Duodenal mucosa (tissue), 2 donors: ENCODE results near the gene ARHGAP44.

Source experiments
- H3K27ac ChIP-seq: one replicate; pipeline ENCODE4 v1.7.0; 2013; ENCODE audit warnings: low read depth, low read length
- H3K27me3 ChIP-seq, 2 donors: one replicate each; pipeline ENCODE4 v1.7.0; 2013; ENCODE audit warnings: low read length in 2 of 2, control low read depth in 1 of 2; ENCODE audit not compliant: insufficient read depth in 2 of 2, control insufficient read depth in 1 of 2
- H3K36me3 ChIP-seq, 2 donors: one replicate each; pipeline ENCODE4 v1.7.0; 2013; ENCODE audit warnings: low read length in 2 of 2, control low read depth in 1 of 2; ENCODE audit not compliant: insufficient read depth in 2 of 2, control insufficient read depth in 1 of 2
- H3K4me1 ChIP-seq, 2 donors: one replicate each; pipeline ENCODE4 v1.7.0; 2013; ENCODE audit warnings: low read length in 2 of 2, control low read depth in 1 of 2; ENCODE audit not compliant: insufficient read depth in 2 of 2, control insufficient read depth in 1 of 2
- H3K4me3 ChIP-seq, 2 donors: one replicate each; pipeline ENCODE4 v1.7.0; 2013; ENCODE audit warnings: low read length in 2 of 2, low read depth in 1 of 2
- H3K9ac ChIP-seq, 2 donors: one replicate each; pipeline ENCODE4 v1.7.0; 2013; ENCODE audit warnings: low read length in 2 of 2, low read depth in 1 of 2
- H3K9me3 ChIP-seq, 2 donors: one replicate each; pipeline ENCODE4 v1.7.0; 2013; ENCODE audit warnings: low read length in 2 of 2, control low read depth in 1 of 2; ENCODE audit not compliant: control insufficient read depth in 1 of 2

Gene ARHGAP44

DNA sequence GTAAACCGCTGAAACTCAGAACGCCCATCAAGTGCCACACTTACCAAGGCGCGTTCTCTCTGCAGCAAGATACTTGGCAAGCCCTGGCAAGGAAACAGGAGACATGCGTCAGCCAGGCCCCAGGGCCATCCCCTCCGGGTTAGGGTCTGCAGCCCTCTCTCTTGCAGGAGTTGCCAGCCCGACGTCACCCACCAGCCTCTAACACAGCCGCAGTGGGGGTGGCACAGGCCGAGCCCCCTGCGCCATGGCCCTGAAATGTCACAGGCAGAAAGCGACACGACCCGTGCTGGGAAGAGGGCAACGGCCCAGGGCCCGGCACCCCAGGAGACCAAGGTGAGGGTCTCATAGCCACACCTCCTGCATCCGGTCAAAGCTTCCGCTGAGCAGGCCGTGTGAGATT lies 206.6 kb downstream of the ARHGAP44 start:
- H3K36me3 ChIP-seq: peaks cover 76 to 91% of the 10 kb centered on the region in 2 donors
- no peaks in the 10 kb centered on the region for H3K9me3 ChIP-seq

GRCh38 chr17:12996357-12996756 lies 207.1 kb downstream of the ARHGAP44 start:
- peaks cover 75 to 91% of the 10 kb centered on the region in 2 donors for H3K36me3 ChIP-seq
- no peaks in the 10 kb centered on the region for H3K27me3 ChIP-seq
- no peak overlapping the region for H3K9ac ChIP-seq
- H3K27ac ChIP-seq: no peak overlapping the region
- no peak overlapping the region for H3K4me3 ChIP-seq
- no peaks in the 10 kb centered on the region for H3K9me3 ChIP-seq
- H3K4me1 ChIP-seq: no peaks in the 10 kb centered on the region

More for the DNA sequence above, 206.6 kb downstream of the ARHGAP44 start:
- H3K9ac ChIP-seq: no peak overlapping the region
- H3K27me3 ChIP-seq: no peaks in the 10 kb centered on the region
- H3K4me1 ChIP-seq: no peaks in the 10 kb centered on the region
- H3K4me3 ChIP-seq: no peak overlapping the region
- no peak overlapping the region for H3K27ac ChIP-seq

- Histone ChIP-seq H3K4me3 (no peak overlapping the region), H3K4me1 (no peaks in the 10 kb centered on the region), H3K27me3 (no peaks in the 10 kb centered on the region), H3K9ac (no peak overlapping the region), H3K9me3 (no peaks in the 10 kb centered on the region), H3K27ac (no peak overlapping the region), H3K36me3 (peaks cover 72 to 92% of the 10 kb centered on the region in 2 donors)
These were observed 207.6 kb downstream of the ARHGAP44 start for GRCh38 chr17:12996941-12997340.

DNA sequence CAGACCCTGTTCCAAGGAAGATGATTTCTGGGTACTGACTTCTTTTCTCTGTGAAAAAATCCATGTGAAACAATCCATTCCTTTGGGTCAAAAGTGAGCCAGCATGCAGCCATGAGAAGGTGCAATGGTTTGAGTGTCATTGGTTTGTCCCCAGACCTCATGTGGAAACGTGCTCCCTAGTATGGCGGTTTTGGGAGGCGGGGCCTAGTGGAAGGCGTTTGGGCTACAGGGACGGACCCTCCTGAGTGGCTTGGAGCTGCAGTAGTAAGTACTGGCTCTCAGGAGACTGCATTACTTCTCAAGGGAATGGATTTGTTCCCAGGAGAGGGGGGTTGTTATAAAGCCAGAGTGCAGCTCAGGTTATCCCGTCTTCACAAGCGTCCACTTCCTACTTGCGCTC lies 209.2 kb downstream of the ARHGAP44 start:
- no peak overlapping the region for H3K4me3 ChIP-seq
- no peak overlapping the region for H3K9ac ChIP-seq
- H3K9me3 ChIP-seq: no peaks in the 10 kb centered on the region
- H3K27ac ChIP-seq: no peak overlapping the region
- H3K36me3 ChIP-seq: peaks cover 70 to 92% of the 10 kb centered on the region in 2 donors
- no peaks in the 10 kb centered on the region for H3K4me1 ChIP-seq
- H3K27me3 ChIP-seq: no peaks in the 10 kb centered on the region

DNA sequence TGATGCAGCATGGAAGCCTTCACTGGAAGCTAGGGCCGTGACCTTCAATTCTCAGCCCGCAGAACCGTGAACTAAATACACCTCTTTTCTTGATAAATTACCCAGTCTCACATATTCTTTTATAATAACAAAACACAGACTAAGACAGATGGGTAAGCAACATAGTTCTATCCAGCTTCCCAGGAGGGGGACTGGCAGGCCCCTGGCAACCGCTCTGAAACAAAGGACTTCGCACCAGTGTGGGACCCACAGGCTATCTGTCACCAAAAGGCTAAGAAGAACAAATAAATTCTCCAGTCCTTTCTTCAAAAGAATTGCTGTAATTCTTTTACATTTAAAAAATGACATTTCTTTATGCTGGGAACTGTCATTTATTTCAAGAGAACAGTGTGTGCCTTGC lies 209.6 kb downstream of the ARHGAP44 start:
- Histone ChIP-seq H3K36me3 (peaks cover 66 to 92% of the 10 kb centered on the region in 2 donors), H3K27ac (no peak overlapping the region), H3K9me3 (no peaks in the 10 kb centered on the region), H3K4me1 (no peaks in the 10 kb centered on the region), H3K27me3 (no peaks in the 10 kb centered on the region), H3K9ac (no peak overlapping the region), H3K4me3 (no peak overlapping the region)

DNA sequence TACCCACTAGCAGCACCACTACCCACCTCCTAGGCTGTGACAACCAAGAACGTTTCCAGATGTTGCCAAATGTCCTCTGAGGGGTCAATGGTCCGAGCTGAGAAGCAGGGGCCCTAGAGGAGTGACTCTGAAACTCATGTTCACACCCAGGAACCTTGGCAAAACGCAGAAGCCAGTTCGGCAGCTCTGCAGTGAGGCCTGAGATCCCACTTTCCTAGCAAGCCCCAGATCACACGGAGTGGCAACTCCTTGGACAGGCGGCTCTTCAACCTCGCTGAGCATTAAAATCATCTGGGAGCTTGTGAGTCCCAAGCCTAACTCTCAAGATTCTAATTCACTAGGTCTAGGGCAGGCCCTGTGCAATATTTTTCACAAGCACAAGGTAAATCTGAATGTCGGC lies 211.3 kb downstream of the ARHGAP44 start:
- Histone ChIP-seq H3K4me3 (no peak overlapping the region), H3K36me3 (peaks cover 64 to 89% of the 10 kb centered on the region in 2 donors), H3K27me3 (no peaks in the 10 kb centered on the region), H3K9ac (no peak overlapping the region), H3K9me3 (no peaks in the 10 kb centered on the region), H3K4me1 (no peaks in the 10 kb centered on the region), H3K27ac (no peak overlapping the region)

DNA sequence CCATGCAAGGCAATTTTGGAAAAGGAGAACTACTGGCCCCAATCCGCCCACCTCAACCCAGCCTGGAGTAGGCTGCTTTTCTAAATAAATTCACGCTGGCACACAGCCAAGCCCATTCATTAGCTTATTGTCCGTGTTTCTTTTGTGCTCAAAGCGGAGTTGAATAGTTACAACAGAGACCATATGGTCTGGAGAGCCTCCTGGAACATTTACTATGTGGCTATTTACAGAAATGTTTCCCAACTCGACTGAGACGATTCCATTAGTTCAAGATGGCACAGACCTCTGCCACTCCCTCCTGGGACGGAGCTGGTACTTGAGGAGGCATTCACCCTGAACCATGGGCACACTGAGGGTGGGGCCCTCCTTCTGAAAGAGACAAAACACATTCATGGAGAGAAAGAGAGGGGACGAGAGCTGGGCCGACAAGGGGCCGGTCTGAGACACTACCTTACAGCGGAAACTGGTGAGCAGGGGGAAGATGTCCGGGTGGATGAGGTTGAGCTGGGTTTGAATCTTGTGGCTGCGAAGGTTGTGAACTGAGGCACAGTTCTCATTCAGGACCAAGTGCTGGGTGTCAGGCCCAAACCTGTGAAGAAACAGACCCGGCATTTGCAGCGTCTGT lies 212.8 kb downstream of the ARHGAP44 start:
- Histone ChIP-seq H3K9me3 (no peaks in the 10 kb centered on the region), H3K36me3 (peaks cover 55 to 88% of the 10 kb centered on the region in 2 donors), H3K4me3 (no peak overlapping the region), H3K27me3 (no peaks in the 10 kb centered on the region), H3K4me1 (no peaks in the 10 kb centered on the region), H3K9ac (no peak overlapping the region), H3K27ac (no peak overlapping the region)

GRCh38 chr17:13002761-13003453 lies 213.6 kb downstream of the ARHGAP44 start:
- Histone ChIP-seq H3K4me1 (no peaks in the 10 kb centered on the region), H3K27me3 (no peaks in the 10 kb centered on the region), H3K36me3 (peaks cover 48 to 87% of the 10 kb centered on the region in 2 donors), H3K9ac (no peak overlapping the region), H3K9me3 (no peaks in the 10 kb centered on the region), H3K4me3 (no peak overlapping the region), H3K27ac (no peak overlapping the region)

GRCh38 chr17:13003454-13003851 lies 214.2 kb downstream of the ARHGAP44 start:
- no peaks in the 10 kb centered on the region for H3K27me3 ChIP-seq
- H3K27ac ChIP-seq: no peak overlapping the region
- H3K4me3 ChIP-seq: no peak overlapping the region
- no peaks in the 10 kb centered on the region for H3K4me1 ChIP-seq
- no peak overlapping the region for H3K9ac ChIP-seq
- H3K36me3 ChIP-seq: peaks cover 44 to 87% of the 10 kb centered on the region in 2 donors
- no peaks in the 10 kb centered on the region for H3K9me3 ChIP-seq

DNA sequence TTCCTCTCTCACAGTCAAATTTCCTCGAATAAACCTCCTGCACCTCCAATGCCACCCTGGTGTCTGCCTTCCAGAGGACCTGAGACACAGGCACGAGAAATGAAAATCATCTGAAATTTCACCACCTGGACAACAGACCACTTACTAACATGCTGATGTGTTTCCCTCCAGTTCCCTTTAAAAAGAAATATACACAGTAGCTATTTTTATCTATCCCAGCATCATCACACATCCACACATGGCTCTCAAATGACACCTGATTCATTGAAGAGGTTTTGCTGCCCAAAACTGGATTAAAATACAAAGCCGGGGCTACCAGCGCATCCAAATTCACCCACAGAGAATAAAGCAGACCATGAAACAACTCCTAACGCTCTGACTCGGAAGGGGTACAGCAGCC lies 214.6 kb downstream of the ARHGAP44 start:
- peaks cover 39 to 86% of the 10 kb centered on the region in 2 donors for H3K36me3 ChIP-seq
- H3K4me1 ChIP-seq: no peaks in the 10 kb centered on the region
- no peak overlapping the region for H3K9ac ChIP-seq
- no peaks in the 10 kb centered on the region for H3K9me3 ChIP-seq
- H3K27me3 ChIP-seq: no peaks in the 10 kb centered on the region
- no peak overlapping the region for H3K27ac ChIP-seq
- no peak overlapping the region for H3K4me3 ChIP-seq
